Measurements from ENCODE around the gene RPS8.
"Not testable (repeated sequence)": the region's sequence is repeated elsewhere in the genome, so short reads cannot be mapped to it uniquely, and the experiment has no call there.

Gene RPS8

GRCh38 chr1:44803312-44804095 is 28.2 kb downstream of the RPS8 start:
- no peak for DNase-seq

GRCh38 chr1:44805311-44806024 is 30.1 kb downstream of the RPS8 start:
- DNase-seq = no peak

- no peak for DNase-seq
Measured at GRCh38 chr1:44806025-44806703, 30.8 kb downstream of the RPS8 start.

GRCh38 chr1:44806704-44807363 is 31.5 kb downstream of the RPS8 start, which contains the start of gene DYNLT4:
Gene DYNLT4, minus strand, starts transcription at chr1:44807351. Its CDS starts 683 bp downstream, at chr1:44806668.
- no peak for DNase-seq

- DNase-seq = peak; percentile 92
Measured at GRCh38 chr1:44807364-44808062, 32.2 kb downstream of the RPS8 start.

- peak; percentile 95 for DNase-seq
Measured at GRCh38 chr1:44808063-44808937, 33.0 kb downstream of the RPS8 start, which contains the start of gene BTBD19. Gene BTBD19, plus strand, starts transcription at chr1:44808523. Its CDS starts 298 bp downstream, at chr1:44808821.

DNA sequence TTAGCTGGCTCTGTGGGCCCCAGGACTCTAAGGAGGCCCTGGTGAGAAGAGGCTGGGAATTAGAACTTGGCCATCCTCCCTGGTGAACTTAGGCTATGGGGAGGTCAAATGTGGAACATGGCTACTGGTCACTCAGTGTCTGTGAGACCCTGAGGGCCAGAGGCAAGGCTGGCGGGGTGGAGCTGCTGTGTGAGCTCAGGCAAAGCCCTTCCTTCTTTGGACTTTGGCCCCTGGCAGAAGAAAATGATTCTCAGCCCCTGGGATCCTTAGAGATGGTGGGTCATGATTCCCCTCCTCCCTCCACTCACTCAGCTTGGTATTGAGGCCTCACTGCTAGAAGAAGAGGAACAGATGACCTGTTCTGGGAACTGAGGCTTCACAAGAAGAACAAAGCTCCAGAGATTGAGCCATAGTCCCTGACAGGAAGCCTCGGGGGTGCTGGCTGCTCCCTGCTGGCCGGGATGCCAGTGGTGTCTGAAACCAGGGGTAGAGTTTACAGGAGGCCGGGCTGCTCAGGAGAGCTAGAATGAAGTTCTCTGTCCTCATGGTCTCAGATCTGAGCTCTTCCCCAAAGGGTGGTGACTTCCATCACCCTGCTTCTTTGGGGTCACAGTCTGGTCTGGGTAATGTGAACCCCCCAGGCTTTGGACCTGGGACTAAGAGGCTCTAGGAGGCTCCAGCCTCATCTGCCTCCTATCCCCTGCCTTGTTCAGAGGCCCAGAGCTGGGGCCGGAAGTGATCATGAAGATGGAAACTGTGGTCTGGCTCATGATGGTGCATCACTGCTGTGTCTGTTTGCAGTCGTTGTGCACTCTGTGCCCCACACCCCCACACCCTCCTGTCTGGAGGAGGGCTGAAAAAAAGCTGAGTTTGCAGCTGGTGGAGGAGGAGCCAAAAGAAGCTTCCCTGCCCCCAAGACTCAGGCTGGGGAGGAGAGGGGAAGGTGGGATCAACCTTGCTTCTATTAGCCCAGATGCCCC is 33.9 kb downstream of the RPS8 start:
- DNase-seq = no peak

GRCh38 chr1:44810101-44810761 is 34.9 kb downstream of the RPS8 start:
- peak; percentile 45 for DNase-seq

DNA sequence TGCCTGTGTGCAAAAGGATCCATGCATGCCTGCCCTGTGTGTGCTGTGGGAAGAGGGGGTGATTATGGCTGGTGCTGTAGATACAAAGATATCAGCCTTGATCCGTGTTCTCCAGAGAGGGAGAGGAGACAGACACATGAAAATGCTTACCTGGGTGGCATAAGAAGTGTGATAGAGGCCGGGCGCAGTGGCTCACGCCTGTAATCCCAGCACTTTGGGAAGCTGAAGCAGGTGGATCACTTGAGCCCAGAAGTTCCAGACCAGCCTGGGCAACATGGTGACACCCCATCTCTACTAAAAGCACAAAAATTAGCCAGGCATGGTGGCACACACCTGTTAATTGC is 35.4 kb downstream of the RPS8 start:
- DNase-seq = not testable (repeated sequence)

DNA sequence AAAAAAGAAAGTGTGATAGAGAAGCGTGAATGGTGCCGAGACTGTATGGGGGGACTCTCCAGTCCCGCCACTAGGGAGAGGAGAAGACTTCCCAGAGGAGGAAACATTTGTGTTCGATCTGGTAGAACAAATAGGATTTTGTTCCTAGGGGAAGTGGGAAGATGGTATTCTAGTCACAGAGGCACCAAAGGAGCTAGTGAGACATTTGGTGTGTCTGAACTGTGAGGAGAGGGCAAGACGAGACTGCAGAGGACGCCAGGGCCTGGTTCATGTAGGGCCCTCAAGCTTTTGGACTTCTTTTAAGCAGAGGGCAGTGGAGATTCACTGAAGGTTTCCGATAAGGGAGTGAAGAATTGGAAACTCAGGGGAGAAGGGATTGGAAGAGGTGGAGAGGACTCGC is 35.9 kb downstream of the RPS8 start:
- DNase-seq = peak; percentile 30

GRCh38 chr1:44812822-44813543 is 37.6 kb downstream of the RPS8 start:
- peak; percentile 56 for DNase-seq

- DNase-seq = not testable (repeated sequence)
Measured at GRCh38 chr1:44815926-44816325, 40.6 kb downstream of the RPS8 start.

DNA sequence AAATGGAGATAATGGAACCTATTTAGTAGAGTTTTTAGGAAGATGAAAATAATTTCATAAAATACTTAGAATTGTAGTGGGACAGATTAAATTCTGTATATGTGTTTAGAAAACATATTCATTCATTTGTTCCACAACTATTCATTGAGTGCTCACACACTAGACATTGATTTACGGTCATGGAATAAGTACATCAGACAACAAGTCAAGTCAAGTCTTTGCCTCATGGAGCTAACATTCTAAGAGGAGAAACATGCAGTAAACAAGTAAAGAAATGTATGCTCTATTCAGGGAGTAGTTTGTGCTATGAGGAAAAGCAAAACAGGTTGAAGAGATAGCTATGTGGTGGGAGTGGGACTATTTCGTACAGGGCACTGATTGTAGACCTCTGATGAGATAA is 42.0 kb downstream of the RPS8 start:
- no peak for DNase-seq

GRCh38 chr1:44817771-44818495 is 42.6 kb downstream of the RPS8 start:
- DNase-seq = peak; percentile 35

DNA sequence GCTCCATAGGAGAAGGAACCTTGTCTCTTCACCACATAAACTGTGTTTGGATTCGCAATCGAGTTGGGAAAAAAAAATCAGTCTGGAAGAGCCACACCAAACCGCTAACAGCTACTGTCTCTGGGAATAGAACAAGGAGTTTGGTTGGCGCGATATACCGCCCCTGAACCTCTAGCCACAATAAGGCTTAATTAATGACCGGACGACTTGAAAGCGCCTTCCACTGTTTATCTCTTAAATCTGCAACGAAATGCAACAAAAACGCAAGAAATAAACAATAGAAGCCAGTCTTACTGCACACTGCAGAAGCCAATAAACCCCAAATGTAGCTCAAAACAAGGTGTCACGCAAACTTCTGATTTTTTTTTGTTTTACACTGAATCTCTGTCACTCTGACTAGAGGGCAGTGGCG is 43.9 kb downstream of the RPS8 start:
- DNase-seq = peak; percentile 49

GRCh38 chr1:44819608-44820327 is 44.4 kb downstream of the RPS8 start:
- DNase-seq = peak; percentile 91

Data from right forelimb (tissue), 1 donor.